Keratinocyte (primary cell): ENCODE data around the gene MUC5B. TPM values are rescaled to one million over a fixed set of nuclear protein-coding genes. Genes with fewer than 3 reads are reported as not detected.
"Not testable (repeated sequence)": the region's sequence is repeated elsewhere in the genome, so short reads cannot be mapped to it uniquely, and the experiment has no call there.

Source experiments
- DNase-seq: peaks from one replicate; pipeline ENCODE4 v3.0.0-alpha.2; 2011; ENCODE audit warnings: low read depth, missing footprints, low spot score
- FAIRE-seq: peaks from 2 replicates; lab custom pipeline; 2011; peaks lifted over from hg19 to GRCh38; lab: Jason Lieb, UNC
- H2AFZ ChIP-seq: 2 replicates; pipeline ENCODE4 v1.6.0; 2012; ENCODE audit warnings: low read length, control low read depth, inconsistent platforms; ENCODE audit not compliant: control insufficient read depth
- H3K27ac ChIP-seq: 2 replicates; pipeline ENCODE4 v1.5.1; 2011; ENCODE audit warnings: low read length; ENCODE audit not compliant: control insufficient read depth, insufficient read depth
- H3K27me3 ChIP-seq: 3 replicates; pipeline ENCODE4 v1.6.0; 2011; ENCODE audit warnings: low read length; ENCODE audit not compliant: control insufficient read depth, insufficient read depth; ENCODE audit errors: extremely low read depth
- H3K36me3 ChIP-seq, 2 experiments: 2 replicates in 1 of 2; 3 replicates in 1 of 2; pipeline ENCODE4 v1.5.1; 2011; ENCODE audit warnings: low read length in 2 of 2, mild to moderate bottlenecking in 1 of 2; ENCODE audit not compliant: control insufficient read depth in 2 of 2, insufficient read depth in 2 of 2; ENCODE audit errors: extremely low read depth in 1 of 2
- H3K4me1 ChIP-seq: 3 replicates; pipeline ENCODE4 v1.5.1; 2011; ENCODE audit warnings: low read length; ENCODE audit not compliant: control insufficient read depth, insufficient read depth; ENCODE audit errors: extremely low read depth
- H3K4me2 ChIP-seq: 3 replicates; pipeline ENCODE4 v1.6.0; 2011; ENCODE audit warnings: low read depth, low read length; ENCODE audit not compliant: control insufficient read depth, insufficient read depth; ENCODE audit errors: extremely low read depth
- H3K4me3 ChIP-seq, 3 experiments: fragments of 200-600 bp in 1 of 3; sonication (generic) in 1 of 3; 2 replicates in 2 of 3; 3 replicates in 1 of 3; pipeline ENCODE4 v1.5.1; 2011 to 2016; ENCODE audit warnings: low read length in 3 of 3, mild to moderate bottlenecking in 3 of 3, control low read depth in 2 of 3, inconsistent platforms in 1 of 3, low read depth in 1 of 3, mixed read lengths in 1 of 3, mixed run types in 1 of 3, moderate library complexity in 1 of 3; ENCODE audit not compliant: control insufficient read depth in 2 of 3, insufficient read depth in 2 of 3; ENCODE audit errors: extremely low read depth in 1 of 3
- H3K79me2 ChIP-seq: 2 replicates; pipeline ENCODE4 v1.6.0; 2012; ENCODE audit warnings: low read length; ENCODE audit not compliant: control insufficient read depth, insufficient read depth
- H3K9ac ChIP-seq: 3 replicates; pipeline ENCODE4 v1.6.0; 2011; ENCODE audit warnings: low read length; ENCODE audit not compliant: control insufficient read depth, insufficient read depth; ENCODE audit errors: extremely low read depth
- H3K9me1 ChIP-seq: 3 replicates; pipeline ENCODE4 v1.6.0; 2011; ENCODE audit warnings: low read length; ENCODE audit not compliant: control insufficient read depth, insufficient read depth; ENCODE audit errors: extremely low read depth
- H3K9me3 ChIP-seq: 2 replicates; pipeline ENCODE4 v1.5.1; 2012; ENCODE audit warnings: low read depth, low read length; ENCODE audit not compliant: control insufficient read depth
- H4K20me1 ChIP-seq: 3 replicates; pipeline ENCODE4 v1.6.0; 2011; ENCODE audit warnings: low read length; ENCODE audit not compliant: control insufficient read depth, insufficient read depth; ENCODE audit errors: extremely low read depth
- CTCF ChIP-seq, 3 experiments: IDR thresholded peaks in 1 of 3; conservative IDR thresholded peaks in 1 of 3; optimal IDR thresholded peaks in 1 of 3; 2 replicates in 2 of 3; 3 replicates in 1 of 3; pipeline versions ENCODE3 to v1.5.1; 2011; ENCODE audit warnings: low read length in 3 of 3, mild to moderate bottlenecking in 3 of 3, moderate library complexity in 2 of 3, control low read depth in 1 of 3, inconsistent platforms in 1 of 3; ENCODE audit not compliant: insufficient read depth in 2 of 3; ENCODE audit errors: extremely low read depth in 1 of 3
- EZH2 ChIP-seq: IDR thresholded peaks from one replicate; pipeline ENCODE4 v1.6.1; 2012; ENCODE audit warnings: inconsistent platforms, mild to moderate bottlenecking, low read length, moderate library complexity
- dilution Hi-C: fragments of 300-500 bp; cut with MboI; formaldehyde crosslinking; loops from one replicate; pipeline ENCODE4 v1.7.0; 2020; ENCODE audit warnings: low sequenced_read_pairs; ENCODE audit not compliant: extremely low pct_ligation_motif_present
- polyA minus RNA-seq, 3 experiments: library from RNA; depleted of rRNA, polyadenylated mRNA; stranded (reverse); fragments of >200 nt; gene quantifications; 1 replicate in 1 of 3; 2 replicates in 1 of 3; 3 replicates in 1 of 3; pipeline ENCODE4 v1.2.3, GENCODE V29; 2011
- polyA plus RNA-seq, 5 experiments: library from polyadenylated mRNA; depleted of rRNA in 3 of 5; stranded (reverse) in 3 of 5; stranded (forward) in 1 of 5; unstranded in 1 of 5; fragments of >200 nt; gene quantifications; 1 replicate in 1 of 5; 2 replicates in 3 of 5; 3 replicates in 1 of 5; pipeline versions ENCODE4 v1.2.1 to v1.2.3, GENCODE V29; 2011 to 2012; ENCODE audit warnings: missing spikeins in 2 of 5, low read depth in 1 of 5, low replicate concordance in 1 of 5

The MUC5B gene
- polyA plus RNA-seq (not detected in 3 replicates), polyA minus RNA-seq (not detected in 3 replicates)
- not detected for polyA plus RNA-seq (2011; ENCODE audit: low read depth)
- polyA plus RNA-seq (2011; cell fraction: cytosol; rRNA removed), result not detected in 2 replicates
- polyA plus RNA-seq (2011; cell fraction: nucleus; rRNA removed), result not detected in 2 replicates
- polyA plus RNA-seq (2012; ENCODE audit: low replicate concordance), result 0.08 TPM in 1 of 2 replicates, not detected in the other
- not detected for polyA minus RNA-seq (2011; cell fraction: cytosol; rRNA and poly(A)+ RNA removed)
- not detected in 2 replicates for polyA minus RNA-seq (2011; cell fraction: nucleus; rRNA and poly(A)+ RNA removed)

GRCh38 chr11:1222491-1223345, at the start of gene MUC5B:
Gene MUC5B, plus strand, starts transcription at chr11:1223066. Its CDS starts 58 bp downstream, at chr11:1223124.
- Histone ChIP-seq H3K4me3 (no peak within 1 kb of the TSS), H2AFZ (no peak within 1 kb of the TSS), H3K9me1 (no peaks in the 10 kb centered on the region), H3K79me2 (no peaks in the 10 kb centered on the region), H3K4me1 (no peaks in the 10 kb centered on the region), H3K9ac (no peak within 1 kb of the TSS), H3K27me3 (no peaks in the 10 kb centered on the region), H3K36me3 (no peaks in the 10 kb centered on the region), H4K20me1 (no peaks in the 10 kb centered on the region), H3K4me2 (no peak within 1 kb of the TSS), H3K9me3 (no peaks in the 10 kb centered on the region), H3K27ac (no peak within 1 kb of the TSS)
- no peak for DNase-seq
- dilution Hi-C loops, result no loop called here
- no peak for TF ChIP-seq CTCF (optimal IDR thresholded peaks at IDR 0.05 in 1 of 3, IDR thresholded peaks at IDR 0.05 in 1 of 3, conservative IDR thresholded peaks at IDR 0.05 in 1 of 3; ENCODE audit: extremely low read depth in 1 of 3, insufficient read depth in 2 of 3, low read length in 3 of 3)
- no peak for TF ChIP-seq EZH2
- no peak for FAIRE-seq

GRCh38 chr11:1173396-1173795, 49.5 kb upstream of the MUC5B start:
- H3K27me3 ChIP-seq, DNase-seq, H3K4me2 ChIP-seq, H3K9me1 ChIP-seq, H3K9ac ChIP-seq, H3K27ac ChIP-seq, H2AFZ ChIP-seq, H3K79me2 ChIP-seq, H3K4me1 ChIP-seq, H4K20me1 ChIP-seq, H3K4me3 ChIP-seq, FAIRE-seq, H3K36me3 ChIP-seq, dilution Hi-C loops: not testable (repeated sequence)
- H3K9me3 ChIP-seq, result peaks cover 22% of the 10 kb centered on the region
